Right atrium auricular region (tissue), 2 donors: ENCODE measurements around the gene PIGN. TPM values are rescaled to one million over a fixed set of nuclear protein-coding genes. Genes with fewer than 3 reads are reported as not detected.

Experiments
- DNase-seq: peaks from one replicate; pipeline ENCODE4 v3.0.0-alpha.2; 2019; ENCODE audit warnings: low spot score
- H3K27ac ChIP-seq, 2 donors: fragments of 200-600 bp; sonication (generic); 1 replicate in 1 of 2; 2 replicates in 1 of 2; pipeline ENCODE4 v1.5.1; 2016 to 2019
- H3K27me3 ChIP-seq, 2 donors: fragments of 200-600 bp; sonication (generic); one replicate each; pipeline versions ENCODE4 v1.5.1 to v1.6.0; 2017 to 2019
- H3K36me3 ChIP-seq: fragments of 200-600 bp; sonication (generic); one replicate; pipeline ENCODE4 v1.5.1; 2016
- H3K4me1 ChIP-seq, 2 donors: fragments of 200-600 bp; sonication (generic); one replicate each; pipeline versions ENCODE4 v1.5.1 to v1.6.0; 2017 to 2019
- H3K4me3 ChIP-seq, 2 donors: fragments of 200-600 bp; sonication (generic); 1 replicate in 1 of 2; 2 replicates in 1 of 2; pipeline ENCODE4 v1.5.1; 2017 to 2019; ENCODE audit warnings: mild to moderate bottlenecking in 1 of 2, moderate library complexity in 1 of 2
- H3K9me3 ChIP-seq, 2 donors: fragments of 200-600 bp; sonication (generic); one replicate each; pipeline ENCODE4 v1.5.1; 2019
- total RNA-seq, 2 donors: library from RNA; depleted of rRNA; stranded (reverse); fragments of >200 nt; gene quantifications; one replicate each; pipeline ENCODE4 v1.1.0, GENCODE V29; 2016
- TF ChIP-seq, protein P1 (sequence below), 2 donors: fragments of 200-600 bp; sonication (generic); IDR thresholded peaks; one replicate each; pipeline ENCODE4 v1.5.1; 2019; ENCODE audit warnings: antibody characterized with exemption in 2 of 2

The PIGN gene
- total RNA-seq, 2 donors from 2014 or later: 10.8 to 16.8 TPM

DNA sequence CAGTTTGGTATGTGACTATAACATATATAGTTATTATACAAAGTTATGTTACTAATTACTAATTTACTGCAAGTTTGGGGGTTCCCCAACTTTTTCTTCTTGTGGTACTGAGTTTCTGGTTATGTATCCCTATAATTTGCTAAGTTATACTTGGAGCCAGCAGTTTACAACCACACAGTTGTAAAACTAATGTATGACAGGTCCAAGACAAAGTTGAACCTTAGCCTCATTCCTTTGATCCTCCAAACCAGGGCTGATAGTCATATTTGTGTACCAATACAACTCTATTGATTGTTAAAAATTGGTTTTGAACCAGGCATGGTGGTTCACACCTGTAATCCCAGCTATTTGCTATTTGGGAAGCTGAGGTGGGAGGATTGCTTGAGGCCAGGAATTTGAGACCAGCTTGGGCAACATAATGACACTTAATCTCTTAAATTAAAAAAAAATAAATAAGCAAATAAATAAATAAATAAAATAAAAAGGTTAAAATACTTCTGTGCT lies 24.5 kb upstream of the PIGN start:
- no peaks in the 10 kb centered on the region for H3K27me3 ChIP-seq
- DNase-seq: no peak
- H3K9me3 ChIP-seq: no peaks in the 10 kb centered on the region
- TF ChIP-seq, protein P1, sequence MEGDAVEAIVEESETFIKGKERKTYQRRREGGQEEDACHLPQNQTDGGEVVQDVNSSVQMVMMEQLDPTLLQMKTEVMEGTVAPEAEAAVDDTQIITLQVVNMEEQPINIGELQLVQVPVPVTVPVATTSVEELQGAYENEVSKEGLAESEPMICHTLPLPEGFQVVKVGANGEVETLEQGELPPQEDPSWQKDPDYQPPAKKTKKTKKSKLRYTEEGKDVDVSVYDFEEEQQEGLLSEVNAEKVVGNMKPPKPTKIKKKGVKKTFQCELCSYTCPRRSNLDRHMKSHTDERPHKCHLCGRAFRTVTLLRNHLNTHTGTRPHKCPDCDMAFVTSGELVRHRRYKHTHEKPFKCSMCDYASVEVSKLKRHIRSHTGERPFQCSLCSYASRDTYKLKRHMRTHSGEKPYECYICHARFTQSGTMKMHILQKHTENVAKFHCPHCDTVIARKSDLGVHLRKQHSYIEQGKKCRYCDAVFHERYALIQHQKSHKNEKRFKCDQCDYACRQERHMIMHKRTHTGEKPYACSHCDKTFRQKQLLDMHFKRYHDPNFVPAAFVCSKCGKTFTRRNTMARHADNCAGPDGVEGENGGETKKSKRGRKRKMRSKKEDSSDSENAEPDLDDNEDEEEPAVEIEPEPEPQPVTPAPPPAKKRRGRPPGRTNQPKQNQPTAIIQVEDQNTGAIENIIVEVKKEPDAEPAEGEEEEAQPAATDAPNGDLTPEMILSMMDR (IDR thresholded peaks at IDR 0.05): no peak
- H3K36me3 ChIP-seq: no peaks in the 10 kb centered on the region
- no peaks in the 10 kb centered on the region for H3K4me1 ChIP-seq
- no peak overlapping the region for H3K4me3 ChIP-seq
- no peak overlapping the region for H3K27ac ChIP-seq

DNA sequence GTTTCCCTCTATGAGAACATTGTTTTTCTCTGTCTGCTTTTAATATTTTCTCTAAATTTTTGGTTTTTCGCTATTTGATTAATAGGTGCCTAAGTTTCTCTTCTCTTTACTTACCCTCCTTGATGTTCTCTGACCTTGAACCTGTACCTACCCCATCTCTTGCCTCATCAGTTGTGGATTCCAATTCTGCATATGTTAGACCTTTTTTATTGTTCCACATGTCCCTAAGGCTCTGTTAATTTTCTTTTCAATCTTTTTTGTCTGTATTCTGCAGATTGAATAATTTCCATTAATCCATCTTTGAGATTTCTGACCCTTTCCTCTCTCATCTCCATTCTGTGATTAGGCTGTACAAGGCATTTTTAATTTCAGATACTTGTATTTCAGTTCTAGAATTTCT lies 23.3 kb upstream of the PIGN start:
- DNase-seq: no peak

DNA sequence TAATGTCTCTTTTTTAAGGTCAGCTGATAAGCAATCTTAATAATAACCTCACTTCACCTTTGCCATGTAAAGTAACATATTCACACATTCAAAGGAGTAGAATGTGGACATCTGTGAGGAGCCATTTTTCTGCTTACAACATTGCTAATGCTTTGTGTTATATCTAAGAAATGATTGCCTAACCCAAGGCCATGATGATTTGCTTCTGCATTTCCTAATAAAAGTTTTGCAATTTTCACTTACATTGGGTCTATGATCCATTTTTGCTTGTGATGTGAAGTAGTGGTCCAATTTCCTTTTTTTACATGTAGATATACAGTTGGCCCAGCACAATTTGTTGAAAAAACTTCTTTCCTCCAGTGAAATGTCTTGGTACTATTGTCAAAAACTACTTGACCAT lies 22.2 kb upstream of the PIGN start:
- DNase-seq: no peak
- no peaks in the 10 kb centered on the region for H3K27me3 ChIP-seq
- no peaks in the 10 kb centered on the region for H3K36me3 ChIP-seq
- no peaks in the 10 kb centered on the region for H3K9me3 ChIP-seq
- no peak overlapping the region for H3K27ac ChIP-seq
- TF ChIP-seq, protein P1 (IDR thresholded peaks at IDR 0.05): no peak
- H3K4me1 ChIP-seq: no peaks in the 10 kb centered on the region
- no peak overlapping the region for H3K4me3 ChIP-seq

More for the DNA sequence above, 23.3 kb upstream of the PIGN start:
- H3K36me3 ChIP-seq: no peaks in the 10 kb centered on the region
- no peaks in the 10 kb centered on the region for H3K27me3 ChIP-seq
- no peak overlapping the region for H3K27ac ChIP-seq
- H3K9me3 ChIP-seq: no peaks in the 10 kb centered on the region
- no peak overlapping the region for H3K4me3 ChIP-seq
- TF ChIP-seq, protein P1 (IDR thresholded peaks at IDR 0.05): no peak
- no peaks in the 10 kb centered on the region for H3K4me1 ChIP-seq

DNA sequence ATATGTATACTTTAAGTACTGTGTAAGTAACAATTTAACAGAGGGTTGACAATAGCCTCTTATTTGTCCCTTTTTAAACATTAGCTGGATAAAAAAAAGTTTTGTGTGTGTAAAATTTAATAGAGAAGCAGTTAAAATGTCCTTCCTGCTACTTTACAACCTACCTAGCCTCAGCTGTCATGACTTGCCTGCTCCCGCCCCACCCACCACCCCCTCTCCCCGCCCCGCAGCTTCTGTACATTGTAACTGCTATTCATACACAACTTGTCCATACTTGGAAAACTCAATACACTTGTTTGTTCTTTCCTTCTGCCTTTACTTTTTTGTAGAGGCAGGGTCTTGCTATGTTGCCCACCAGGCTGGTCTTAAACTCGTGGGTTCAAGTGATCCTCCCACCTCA lies 19.7 kb upstream of the PIGN start:
- DNase-seq: no peak
- Histone ChIP-seq H3K4me1 (no peaks in the 10 kb centered on the region), H3K9me3 (no peaks in the 10 kb centered on the region), H3K27ac (no peak overlapping the region), H3K4me3 (no peak overlapping the region), H3K27me3 (no peaks in the 10 kb centered on the region), H3K36me3 (no peaks in the 10 kb centered on the region)
- TF ChIP-seq, protein P1 (IDR thresholded peaks at IDR 0.05): no peak

DNA sequence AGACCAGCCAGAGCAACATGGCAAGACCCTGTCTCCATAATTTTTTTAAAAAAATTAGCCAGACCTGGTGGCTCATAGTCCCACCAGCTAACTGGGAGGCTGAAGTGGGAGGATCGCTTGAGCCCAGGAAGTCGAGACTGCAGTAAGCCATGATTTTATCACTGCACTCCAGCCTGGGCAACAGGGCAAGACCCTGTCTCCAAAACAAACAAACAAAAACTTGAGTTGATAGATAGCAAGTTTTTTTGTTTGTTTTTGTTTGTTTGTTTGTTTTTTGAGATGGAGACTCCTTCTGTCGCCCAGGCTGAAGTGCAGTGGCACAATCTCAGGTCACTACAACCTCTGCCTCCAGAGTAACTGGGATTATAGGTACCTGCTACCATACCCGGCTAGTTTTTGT lies 19.0 kb upstream of the PIGN start:
- Histone ChIP-seq H3K36me3 (no peaks in the 10 kb centered on the region), H3K4me1 (no peaks in the 10 kb centered on the region), H3K27me3 (no peaks in the 10 kb centered on the region), H3K4me3 (no peak overlapping the region), H3K27ac (no peak overlapping the region), H3K9me3 (no peaks in the 10 kb centered on the region)
- DNase-seq: no peak
- TF ChIP-seq, protein P1 (IDR thresholded peaks at IDR 0.05): no peak

DNA sequence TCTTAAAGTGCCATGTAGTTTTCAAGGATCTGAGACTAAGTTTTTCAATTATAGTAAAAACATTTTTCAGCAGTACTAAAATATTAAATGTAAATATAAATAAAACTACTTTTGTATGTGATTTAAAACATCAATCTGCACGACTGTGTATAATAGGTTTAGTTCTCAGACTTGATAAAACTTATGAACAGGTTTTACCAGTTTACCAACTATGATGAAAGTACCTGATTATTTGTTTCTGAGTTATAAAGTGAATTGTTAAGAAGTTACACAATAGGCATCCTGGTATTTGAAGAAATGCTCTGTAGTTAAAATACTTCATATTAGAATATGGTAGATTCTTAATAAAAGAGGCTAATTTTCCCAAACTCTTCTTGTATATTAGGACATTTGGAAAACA lies 15.0 kb upstream of the PIGN start:
- H3K27ac ChIP-seq: no peak overlapping the region
- no peaks in the 10 kb centered on the region for H3K9me3 ChIP-seq
- DNase-seq: no peak
- H3K36me3 ChIP-seq: no peaks in the 10 kb centered on the region
- H3K4me3 ChIP-seq: no peak overlapping the region
- TF ChIP-seq, protein P1 (IDR thresholded peaks at IDR 0.05): no peak
- H3K27me3 ChIP-seq: no peaks in the 10 kb centered on the region
- H3K4me1 ChIP-seq: peaks cover 0 to 16% of the 10 kb centered on the region in 2 donors
